PC-3 (cell line): Measurements from ENCODE around the gene FCHO2. TPM values are rescaled to one million over a fixed set of nuclear protein-coding genes. Genes with fewer than 3 reads are reported as not detected.
A peak's percentile ranks its signal among the peaks of the same experiment; 100 is the strongest.

ENCODE experiments used
- ATAC-seq: fragments of 200-7000 bp; cut with Tn5 transposase; 2 replicates; pipeline ENCODE4 v1.9.1; 2020; ENCODE audit warnings: mild to moderate bottlenecking, moderate library complexity
- BruUV-seq: library from RNA; stranded (reverse); fragments of 400-500 nt; replicated peaks from 2 replicates; lab custom pipeline; 2021; lab: Mats Ljungman, UMichigan
- CTCF ChIA-PET: fragments of 300-600 bp; sonication (Branson Sonifier 250); formaldehyde crosslinking; loops from one replicate; lab custom pipeline; 2022; ENCODE audit warnings: antibody characterized with exemption; lab: Charles Lee
- POLR2A ChIA-PET: fragments of 300-600 bp; sonication (Branson Sonifier 250); formaldehyde crosslinking; loops from one replicate; lab custom pipeline; 2022; ENCODE audit warnings: antibody characterized with exemption; ENCODE audit not compliant: unreplicated experiment; lab: Charles Lee
- DNase-seq: peaks from one replicate; pipeline ENCODE4 v3.0.0-alpha.2; 2015
- H2AFZ ChIP-seq: fragments of 300-600 bp; sonication (generic); 2 replicates; pipeline ENCODE4 v1.6.0; 2016; ENCODE audit warnings: antibody characterized with exemption, low read length
- H3F3A ChIP-seq: fragments of 300-600 bp; sonication (generic); one replicate; pipeline ENCODE4 v1.6.0; 2017; ENCODE audit warnings: antibody characterized with exemption, low read length, control low read depth, mild to moderate bottlenecking; ENCODE audit not compliant: unreplicated experiment
- H3K27ac ChIP-seq: fragments of 300-600 bp; sonication (generic); 2 replicates; pipeline ENCODE4 v1.5.1; 2016; ENCODE audit warnings: mild to moderate bottlenecking, low read length
- H3K27me3 ChIP-seq: fragments of 300-600 bp; sonication (generic); 2 replicates; pipeline ENCODE4 v1.6.1; 2016; ENCODE audit warnings: low read length, mixed read lengths
- H3K36me3 ChIP-seq: fragments of 300-600 bp; sonication (generic); 2 replicates; pipeline ENCODE4 v1.6.1; 2016; ENCODE audit warnings: low read depth, mixed run types, low read length, mixed read lengths
- H3K4me1 ChIP-seq: fragments of 300-600 bp; sonication (generic); 2 replicates; pipeline ENCODE4 v1.5.1; 2016; ENCODE audit warnings: low read length; ENCODE audit not compliant: insufficient read depth
- H3K4me2 ChIP-seq: fragments of 300-600 bp; sonication (generic); 2 replicates; pipeline ENCODE4 v1.6.0; 2016; ENCODE audit warnings: low read length
- H3K4me3 ChIP-seq: fragments of 300-600 bp; sonication (generic); 2 replicates; pipeline ENCODE4 v1.5.1; 2016; ENCODE audit warnings: mild to moderate bottlenecking, low read length, mixed read lengths
- H3K79me2 ChIP-seq: fragments of 300-600 bp; sonication (generic); 2 replicates; pipeline ENCODE4 v1.6.1; 2017; ENCODE audit warnings: low read length, mixed read lengths
- H3K9ac ChIP-seq: fragments of 300-600 bp; sonication (generic); 2 replicates; pipeline ENCODE4 v1.6.0; 2016; ENCODE audit warnings: mild to moderate bottlenecking, low read length
- H3K9me2 ChIP-seq: fragments of 300-600 bp; sonication (generic); replicated peaks from 2 replicates; pipeline ENCODE4 v1.6.1; 2016; ENCODE audit warnings: mixed run types, low read length, mixed read lengths
- H3K9me3 ChIP-seq: fragments of 300-600 bp; sonication (generic); 2 replicates; pipeline ENCODE4 v1.6.1; 2016; ENCODE audit warnings: low read length, mixed read lengths
- H4K20me1 ChIP-seq: fragments of 300-600 bp; sonication (generic); 2 replicates; pipeline ENCODE4 v1.6.1; 2016; ENCODE audit warnings: low read length, mixed read lengths
- EZH2 ChIP-seq: fragments of 300-600 bp; sonication (generic); IDR thresholded peaks from one replicate; pipeline ENCODE4 v1.6.1; 2017; ENCODE audit warnings: antibody characterized with exemption, mild to moderate bottlenecking, low read length; ENCODE audit not compliant: unreplicated experiment
- EZH2phosphoT487 ChIP-seq: fragments of 300-600 bp; sonication (generic); IDR thresholded peaks from 2 replicates; pipeline ENCODE4 v1.6.1; 2018; ENCODE audit warnings: mild to moderate bottlenecking, antibody characterized with exemption, low read length, borderline replicate concordance
- intact Hi-C: fragments of 100-400 bp; cut with micrococcal nuclease; formaldehyde crosslinking; loops from 2 replicates; pipeline ENCODE4 v1.9.0; 2023
- total RNA-seq: library from RNA; depleted of rRNA; stranded (reverse); fragments of >200 nt; gene quantifications from 2 replicates; pipeline ENCODE4 v1.2.3, GENCODE V29; 2014
- TF ChIP-seq, protein P1 (sequence below): fragments of 300-600 bp; sonication (generic); conservative IDR thresholded peaks from 2 replicates; pipeline ENCODE4 v1.5.1; 2017; ENCODE audit warnings: antibody characterized with exemption, low read depth, mild to moderate bottlenecking, low read length

Gene FCHO2
- total RNA-seq, 1 experiment from 2014 or later, result 5.9 TPM

- H3F3A ChIP-seq, result peaks cover 5% of the 10 kb centered on the region
- ChIA-PET CTCF (interaction anchor here (0.6 kb wide), 1 partner anchor 260 kb away, joined by 3 read pairs; no protein-coding TSS in a partner anchor), POLR2A (interaction anchor here (0.6 kb wide), 1 partner anchor 1201 kb away, joined by 3 read pairs; no protein-coding TSS in a partner anchor)
- intact Hi-C loops, result loop anchor here (2.0 to 10.0 kb wide), 2 partner anchors 36 to 498 kb away; no protein-coding TSS in a partner anchor
- peak overlapping the region; percentile 80 for H2AFZ ChIP-seq
- no peaks in the 10 kb centered on the region for H3K9me2 ChIP-seq
- H3K36me3 ChIP-seq, result no peaks in the 10 kb centered on the region
- H3K4me2 ChIP-seq, result peak overlapping the region; percentile 88
- H3K4me1 ChIP-seq, result peaks cover 44% of the 10 kb centered on the region
- H3K79me2 ChIP-seq, result peaks cover 45% of the 10 kb centered on the region
- peak overlapping the region; percentile 78 for H3K9ac ChIP-seq
- BruUV-seq, result no TSS peak
- DNase-seq, result peak; percentile 47
- no peaks in the 10 kb centered on the region for H4K20me1 ChIP-seq
- no peaks in the 10 kb centered on the region for H3K27me3 ChIP-seq
- TF ChIP-seq EZH2, result no peak
- TF ChIP-seq EZH2phosphoT487, result no peak
- TF ChIP-seq, protein P1, sequence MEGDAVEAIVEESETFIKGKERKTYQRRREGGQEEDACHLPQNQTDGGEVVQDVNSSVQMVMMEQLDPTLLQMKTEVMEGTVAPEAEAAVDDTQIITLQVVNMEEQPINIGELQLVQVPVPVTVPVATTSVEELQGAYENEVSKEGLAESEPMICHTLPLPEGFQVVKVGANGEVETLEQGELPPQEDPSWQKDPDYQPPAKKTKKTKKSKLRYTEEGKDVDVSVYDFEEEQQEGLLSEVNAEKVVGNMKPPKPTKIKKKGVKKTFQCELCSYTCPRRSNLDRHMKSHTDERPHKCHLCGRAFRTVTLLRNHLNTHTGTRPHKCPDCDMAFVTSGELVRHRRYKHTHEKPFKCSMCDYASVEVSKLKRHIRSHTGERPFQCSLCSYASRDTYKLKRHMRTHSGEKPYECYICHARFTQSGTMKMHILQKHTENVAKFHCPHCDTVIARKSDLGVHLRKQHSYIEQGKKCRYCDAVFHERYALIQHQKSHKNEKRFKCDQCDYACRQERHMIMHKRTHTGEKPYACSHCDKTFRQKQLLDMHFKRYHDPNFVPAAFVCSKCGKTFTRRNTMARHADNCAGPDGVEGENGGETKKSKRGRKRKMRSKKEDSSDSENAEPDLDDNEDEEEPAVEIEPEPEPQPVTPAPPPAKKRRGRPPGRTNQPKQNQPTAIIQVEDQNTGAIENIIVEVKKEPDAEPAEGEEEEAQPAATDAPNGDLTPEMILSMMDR, result no peak
- no peaks in the 10 kb centered on the region for H3K9me3 ChIP-seq
- peak; percentile 23 for ATAC-seq
- H3K4me3 ChIP-seq, result peak overlapping the region; percentile 71
- H3K27ac ChIP-seq, result peak overlapping the region; percentile 88
Measured at GRCh38 chr5:72956324-72957140, 691 bp downstream of the FCHO2 start.

DNA sequence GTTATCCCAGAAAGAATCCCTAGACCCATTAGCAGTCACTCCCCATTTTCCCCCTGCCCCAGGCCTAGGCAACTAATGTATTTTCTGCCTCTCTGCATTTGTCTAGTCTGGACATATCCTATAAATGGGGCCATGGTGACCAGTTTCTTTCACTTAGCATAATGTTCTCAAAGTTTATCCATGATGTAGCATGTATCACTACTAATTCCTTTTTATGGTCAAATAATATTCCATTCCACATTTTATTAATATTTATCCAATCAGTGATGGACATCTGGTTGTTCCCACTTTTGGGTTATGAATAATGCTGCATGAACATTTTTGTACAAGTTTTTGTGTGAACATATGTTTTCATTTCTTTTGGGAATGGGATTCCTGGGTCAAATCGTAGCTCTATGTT lies 1.5 kb downstream of the FCHO2 start:
- no peaks in the 10 kb centered on the region for H4K20me1 ChIP-seq
- ATAC-seq (no peak), DNase-seq (no peak)
- H3K79me2 ChIP-seq, result peaks cover 53% of the 10 kb centered on the region
- ChIA-PET POLR2A (interaction anchor here (0.6 kb wide), 1 partner anchor 1202 kb away, joined by 3 read pairs; no protein-coding TSS in a partner anchor), CTCF (interaction anchor here (0.6 kb wide), 1 partner anchor 259 kb away, joined by 3 read pairs; no protein-coding TSS in a partner anchor)
- H2AFZ ChIP-seq, result peak overlapping the region; percentile 76; the same call in 1 of the 2 replicates
- BruUV-seq, result no TSS peak
- H3F3A ChIP-seq, result no peaks in the 10 kb centered on the region
- H3K4me2 ChIP-seq, result peak overlapping the region; percentile 88
- no peak overlapping the region for H3K27ac ChIP-seq
- intact Hi-C loops, result loop anchor here (2.0 to 10.0 kb wide), 2 partner anchors 37 to 497 kb away; no protein-coding TSS in a partner anchor
- H3K4me3 ChIP-seq, result peak overlapping the region; percentile 71
- H3K9ac ChIP-seq, result peak overlapping the region; percentile 78; the same call in 1 of the 2 replicates
- TF ChIP-seq EZH2, result no peak
- TF ChIP-seq, protein P1, result no peak
- no peak for TF ChIP-seq EZH2phosphoT487
- no peaks in the 10 kb centered on the region for H3K9me2 ChIP-seq
- no peaks in the 10 kb centered on the region for H3K36me3 ChIP-seq
- peaks cover 37% of the 10 kb centered on the region for H3K4me1 ChIP-seq
- no peaks in the 10 kb centered on the region for H3K9me3 ChIP-seq
- no peaks in the 10 kb centered on the region for H3K27me3 ChIP-seq
